Measurements from ENCODE around the gene TSPAN3. TPM values are rescaled to one million over a fixed set of nuclear protein-coding genes. Genes with fewer than 3 reads are reported as not detected.

The TSPAN3 gene
- total RNA-seq, 1 experiment from 2014 or later, result 84.9 TPM

DNA sequence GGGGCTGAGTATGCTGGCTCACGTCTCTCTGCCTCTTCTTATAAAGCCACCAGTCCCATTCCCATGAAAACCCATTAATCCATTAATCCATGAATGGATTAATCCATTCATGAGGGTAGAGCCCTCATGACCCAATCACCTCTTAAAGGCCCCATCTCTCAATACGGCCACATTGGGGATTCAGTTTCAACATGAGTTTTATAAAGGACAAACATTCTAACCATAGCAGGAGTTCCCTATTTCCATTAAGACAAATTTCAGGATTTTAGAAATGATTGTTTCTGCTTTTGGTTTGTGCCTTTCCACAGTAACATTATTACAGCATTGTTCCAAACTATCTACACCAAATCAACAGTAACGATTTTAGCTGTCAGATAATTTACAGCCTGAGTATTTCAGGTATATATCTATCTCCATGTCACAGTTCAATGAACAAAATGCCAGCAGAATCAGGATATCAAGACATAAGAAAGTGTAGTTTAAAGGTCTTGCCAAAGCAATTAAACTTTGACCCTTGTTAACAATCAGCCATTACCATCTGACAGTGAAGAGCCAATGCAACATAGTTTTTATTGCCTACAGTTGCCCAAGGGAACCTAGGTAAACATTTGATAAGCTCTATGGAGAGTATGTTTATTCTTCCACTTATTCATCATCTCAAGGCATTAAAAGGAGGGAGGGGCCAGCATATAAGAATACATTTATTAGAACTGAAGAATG, 3.8 kb downstream of the TSPAN3 start:
- Mint-ChIP-seq H3K4me3 (no peak overlapping the region), H3K27ac (no peak overlapping the region), H3K27me3 (ENCODE audit: low read depth) (peaks cover 3% of the 10 kb centered on the region), H3K4me1 (peaks cover 37% of the 10 kb centered on the region), H3K9me3 (no peaks in the 10 kb centered on the region), H3K36me3 (no peaks in the 10 kb centered on the region; the same call in 1 of the 2 replicates)
- no peak for ATAC-seq
- ChIA-PET CTCF (no interaction called here), POLR2A (no interaction called here)
- TF ChIP-seq, protein P1, sequence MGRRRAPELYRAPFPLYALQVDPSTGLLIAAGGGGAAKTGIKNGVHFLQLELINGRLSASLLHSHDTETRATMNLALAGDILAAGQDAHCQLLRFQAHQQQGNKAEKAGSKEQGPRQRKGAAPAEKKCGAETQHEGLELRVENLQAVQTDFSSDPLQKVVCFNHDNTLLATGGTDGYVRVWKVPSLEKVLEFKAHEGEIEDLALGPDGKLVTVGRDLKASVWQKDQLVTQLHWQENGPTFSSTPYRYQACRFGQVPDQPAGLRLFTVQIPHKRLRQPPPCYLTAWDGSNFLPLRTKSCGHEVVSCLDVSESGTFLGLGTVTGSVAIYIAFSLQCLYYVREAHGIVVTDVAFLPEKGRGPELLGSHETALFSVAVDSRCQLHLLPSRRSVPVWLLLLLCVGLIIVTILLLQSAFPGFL (CRISPR knock-in tag; IDR thresholded peaks at IDR 0.05; ENCODE audit: borderline replicate concordance), result no peak
- TF ChIP-seq GABPB1 (CRISPR knock-in tag; IDR thresholded peaks at IDR 0.05), result no peak
- TF ChIP-seq JUN (CRISPR knock-in tag; IDR thresholded peaks at IDR 0.05), result no peak
- TF ChIP-seq, protein P2, sequence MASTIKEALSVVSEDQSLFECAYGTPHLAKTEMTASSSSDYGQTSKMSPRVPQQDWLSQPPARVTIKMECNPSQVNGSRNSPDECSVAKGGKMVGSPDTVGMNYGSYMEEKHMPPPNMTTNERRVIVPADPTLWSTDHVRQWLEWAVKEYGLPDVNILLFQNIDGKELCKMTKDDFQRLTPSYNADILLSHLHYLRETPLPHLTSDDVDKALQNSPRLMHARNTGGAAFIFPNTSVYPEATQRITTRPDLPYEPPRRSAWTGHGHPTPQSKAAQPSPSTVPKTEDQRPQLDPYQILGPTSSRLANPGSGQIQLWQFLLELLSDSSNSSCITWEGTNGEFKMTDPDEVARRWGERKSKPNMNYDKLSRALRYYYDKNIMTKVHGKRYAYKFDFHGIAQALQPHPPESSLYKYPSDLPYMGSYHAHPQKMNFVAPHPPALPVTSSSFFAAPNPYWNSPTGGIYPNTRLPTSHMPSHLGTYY (CRISPR knock-in tag; IDR thresholded peaks at IDR 0.05), result no peak
- TF ChIP-seq, protein P3, sequence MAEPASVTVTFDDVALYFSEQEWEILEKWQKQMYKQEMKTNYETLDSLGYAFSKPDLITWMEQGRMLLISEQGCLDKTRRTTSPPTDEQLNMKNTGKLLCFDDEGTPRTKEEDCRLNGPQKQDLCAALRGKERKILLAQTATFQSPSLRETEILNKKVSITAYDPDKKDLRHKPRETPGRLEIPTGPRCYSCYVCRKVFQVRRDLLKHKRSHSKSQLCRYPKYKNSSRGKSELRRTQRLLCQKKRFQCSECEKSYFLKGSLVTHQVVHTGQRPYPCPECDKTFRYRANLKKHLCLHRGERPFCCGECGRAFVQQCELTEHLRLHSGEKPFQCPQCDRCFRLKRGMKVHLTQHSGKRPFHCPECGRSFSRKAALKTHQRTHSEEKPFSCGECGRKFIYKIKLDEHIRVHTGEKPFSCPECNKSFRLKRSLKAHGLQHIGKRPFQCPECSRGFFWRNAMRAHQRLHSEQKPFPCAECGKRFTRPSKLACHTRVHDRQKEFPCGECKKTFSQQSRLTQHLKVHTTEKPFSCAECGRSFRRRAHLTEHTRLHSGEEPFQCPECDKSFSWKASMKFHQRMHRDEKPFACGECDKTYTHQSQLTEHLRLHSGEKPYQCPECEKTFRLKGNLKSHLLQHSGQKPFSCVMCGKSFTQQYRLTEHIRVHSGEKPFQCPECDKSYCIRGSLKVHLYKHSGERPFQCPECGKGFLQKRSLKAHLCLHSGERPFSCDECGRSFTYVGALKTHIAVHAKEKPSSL (CRISPR knock-in tag; conservative IDR thresholded peaks at IDR 0.05), result no peak
- TF ChIP-seq, protein P4, sequence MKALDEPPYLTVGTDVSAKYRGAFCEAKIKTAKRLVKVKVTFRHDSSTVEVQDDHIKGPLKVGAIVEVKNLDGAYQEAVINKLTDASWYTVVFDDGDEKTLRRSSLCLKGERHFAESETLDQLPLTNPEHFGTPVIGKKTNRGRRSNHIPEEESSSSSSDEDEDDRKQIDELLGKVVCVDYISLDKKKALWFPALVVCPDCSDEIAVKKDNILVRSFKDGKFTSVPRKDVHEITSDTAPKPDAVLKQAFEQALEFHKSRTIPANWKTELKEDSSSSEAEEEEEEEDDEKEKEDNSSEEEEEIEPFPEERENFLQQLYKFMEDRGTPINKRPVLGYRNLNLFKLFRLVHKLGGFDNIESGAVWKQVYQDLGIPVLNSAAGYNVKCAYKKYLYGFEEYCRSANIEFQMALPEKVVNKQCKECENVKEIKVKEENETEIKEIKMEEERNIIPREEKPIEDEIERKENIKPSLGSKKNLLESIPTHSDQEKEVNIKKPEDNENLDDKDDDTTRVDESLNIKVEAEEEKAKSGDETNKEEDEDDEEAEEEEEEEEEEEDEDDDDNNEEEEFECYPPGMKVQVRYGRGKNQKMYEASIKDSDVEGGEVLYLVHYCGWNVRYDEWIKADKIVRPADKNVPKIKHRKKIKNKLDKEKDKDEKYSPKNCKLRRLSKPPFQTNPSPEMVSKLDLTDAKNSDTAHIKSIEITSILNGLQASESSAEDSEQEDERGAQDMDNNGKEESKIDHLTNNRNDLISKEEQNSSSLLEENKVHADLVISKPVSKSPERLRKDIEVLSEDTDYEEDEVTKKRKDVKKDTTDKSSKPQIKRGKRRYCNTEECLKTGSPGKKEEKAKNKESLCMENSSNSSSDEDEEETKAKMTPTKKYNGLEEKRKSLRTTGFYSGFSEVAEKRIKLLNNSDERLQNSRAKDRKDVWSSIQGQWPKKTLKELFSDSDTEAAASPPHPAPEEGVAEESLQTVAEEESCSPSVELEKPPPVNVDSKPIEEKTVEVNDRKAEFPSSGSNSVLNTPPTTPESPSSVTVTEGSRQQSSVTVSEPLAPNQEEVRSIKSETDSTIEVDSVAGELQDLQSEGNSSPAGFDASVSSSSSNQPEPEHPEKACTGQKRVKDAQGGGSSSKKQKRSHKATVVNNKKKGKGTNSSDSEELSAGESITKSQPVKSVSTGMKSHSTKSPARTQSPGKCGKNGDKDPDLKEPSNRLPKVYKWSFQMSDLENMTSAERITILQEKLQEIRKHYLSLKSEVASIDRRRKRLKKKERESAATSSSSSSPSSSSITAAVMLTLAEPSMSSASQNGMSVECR (CRISPR knock-in tag; IDR thresholded peaks at IDR 0.05; ENCODE audit: borderline replicate concordance), result no peak
- no peak for TF ChIP-seq CREB1 (CRISPR knock-in tag; IDR thresholded peaks at IDR 0.05)
- no peak for TF ChIP-seq CREM (CRISPR knock-in tag; IDR thresholded peaks at IDR 0.05)
- TF ChIP-seq, protein P5, sequence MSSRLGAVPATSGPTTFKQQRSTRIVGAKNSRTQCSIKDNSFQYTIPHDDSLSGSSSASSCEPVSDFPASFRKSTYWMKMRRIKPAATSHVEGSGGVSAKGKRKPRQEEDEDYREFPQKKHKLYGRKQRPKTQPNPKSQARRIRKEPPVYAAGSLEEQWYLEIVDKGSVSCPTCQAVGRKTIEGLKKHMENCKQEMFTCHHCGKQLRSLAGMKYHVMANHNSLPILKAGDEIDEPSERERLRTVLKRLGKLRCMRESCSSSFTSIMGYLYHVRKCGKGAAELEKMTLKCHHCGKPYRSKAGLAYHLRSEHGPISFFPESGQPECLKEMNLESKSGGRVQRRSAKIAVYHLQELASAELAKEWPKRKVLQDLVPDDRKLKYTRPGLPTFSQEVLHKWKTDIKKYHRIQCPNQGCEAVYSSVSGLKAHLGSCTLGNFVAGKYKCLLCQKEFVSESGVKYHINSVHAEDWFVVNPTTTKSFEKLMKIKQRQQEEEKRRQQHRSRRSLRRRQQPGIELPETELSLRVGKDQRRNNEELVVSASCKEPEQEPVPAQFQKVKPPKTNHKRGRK (CRISPR knock-in tag; IDR thresholded peaks at IDR 0.05; ENCODE audit: borderline replicate concordance), result no peak
- TF ChIP-seq TEAD1 (CRISPR knock-in tag; IDR thresholded peaks at IDR 0.05), result no peak
- no peak for TF ChIP-seq ZNF416 (CRISPR knock-in tag; IDR thresholded peaks at IDR 0.05)
- TF ChIP-seq TCF7 (CRISPR knock-in tag; IDR thresholded peaks at IDR 0.05; ENCODE audit: low read depth), result no peak
- DNase-seq (ENCODE audit: low spot score), result no peak

All from WTC11 (cell line).